H1 (cell line): ENCODE data around the gene DRAM1.

Experiments used
- CTCF ChIP-seq, 3 experiments: IDR thresholded peaks; 1 replicate in 2 of 3; 2 replicates in 1 of 3; pipeline versions ENCODE4 v1.5.1 to v1.6.1; 2011; ENCODE audit warnings: low read length in 3 of 3, mild to moderate bottlenecking in 3 of 3, inconsistent platforms in 2 of 3, low read depth in 1 of 3, moderate library complexity in 1 of 3; ENCODE audit not compliant: insufficient read depth in 1 of 3; ENCODE audit errors: control extremely low read depth in 1 of 3
- EP300 ChIP-seq, 2 experiments: IDR thresholded peaks; 1 replicate in 1 of 2; 2 replicates in 1 of 2; pipeline ENCODE4 v1.6.1; 2011 to 2012; ENCODE audit warnings: low read depth in 2 of 2, low read length in 2 of 2, mild to moderate bottlenecking in 2 of 2, borderline replicate concordance in 1 of 2, inconsistent platforms in 1 of 2, moderate library complexity in 1 of 2
- POLR2A ChIP-seq, 2 experiments: IDR thresholded peaks; 1 replicate in 1 of 2; 2 replicates in 1 of 2; pipeline ENCODE4 v1.6.1; 2011; ENCODE audit warnings: low read depth in 2 of 2, low read length in 2 of 2, mild to moderate bottlenecking in 2 of 2; ENCODE audit errors: control extremely low read depth in 1 of 2
- POLR2AphosphoS5 ChIP-seq: IDR thresholded peaks from 2 replicates; pipeline ENCODE4 v1.6.1; 2011; ENCODE audit warnings: low read depth, low read length
- RNF2 ChIP-seq: fragments of 200-900, 300-1000 bp; sonication (generic); IDR thresholded peaks from 2 replicates; pipeline ENCODE4 v1.7.1; 2016; ENCODE audit warnings: borderline replicate concordance, low read depth, mild to moderate bottlenecking, antibody characterized with exemption, low read length; ENCODE audit not compliant: poor library complexity, severe bottlenecking; ENCODE audit errors: missing control alignments
- SIN3A ChIP-seq, 2 experiments: IDR thresholded peaks in 1 of 2; conservative IDR thresholded peaks in 1 of 2; 2 replicates each; pipeline ENCODE4 v1.6.1; 2011 to 2012; ENCODE audit warnings: low read length in 2 of 2, improper control_type of control experiment in 1 of 2, low read depth in 1 of 2, mild to moderate bottlenecking in 1 of 2
- TAF7 ChIP-seq: optimal IDR thresholded peaks from 2 replicates; pipeline ENCODE3; 2011; ENCODE audit warnings: low read depth, mild to moderate bottlenecking, inconsistent platforms, low read length, moderate library complexity, borderline replicate concordance
- YY1 ChIP-seq: IDR thresholded peaks from 2 replicates; pipeline ENCODE4 v1.6.1; 2011; ENCODE audit warnings: low read depth, mild to moderate bottlenecking, low read length
- TF ChIP-seq, protein P1 (sequence below): IDR thresholded peaks from 2 replicates; pipeline ENCODE4 v1.6.1; 2011; ENCODE audit warnings: low read depth, mild to moderate bottlenecking, low read length; ENCODE audit not compliant: insufficient read depth

GRCh38 chr12:101924618-101925017 is 47.2 kb downstream of the DRAM1 start:
- TF ChIP-seq CTCF (IDR thresholded peaks at IDR 0.05; ENCODE audit: control extremely low read depth in 1 of 3, insufficient read depth in 1 of 3, low read depth in 1 of 3, low read length in 3 of 3) (no peak), EP300 (IDR thresholded peaks at IDR 0.05; ENCODE audit: borderline replicate concordance in 1 of 2, low read depth in 2 of 2, low read length in 2 of 2) (no peak), POLR2AphosphoS5 (no peak), POLR2A (IDR thresholded peaks at IDR 0.05; ENCODE audit: control extremely low read depth in 1 of 2, low read depth in 2 of 2, low read length in 2 of 2) (no peak), SIN3A (conservative IDR thresholded peaks at IDR 0.05 in 1 of 2, IDR thresholded peaks at IDR 0.05 in 1 of 2; ENCODE audit: low read depth in 1 of 2, low read length in 2 of 2) (no peak), TAF7 (no peak), RNF2 (no peak), YY1 (no peak)
- TF ChIP-seq, protein P1, sequence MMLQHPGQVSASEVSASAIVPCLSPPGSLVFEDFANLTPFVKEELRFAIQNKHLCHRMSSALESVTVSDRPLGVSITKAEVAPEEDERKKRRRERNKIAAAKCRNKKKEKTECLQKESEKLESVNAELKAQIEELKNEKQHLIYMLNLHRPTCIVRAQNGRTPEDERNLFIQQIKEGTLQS, result no peak
